Stimulated activated CD8-positive, alpha-beta memory T cell treated with anti-CD3 and anti-CD28 coated beads, Interleukin-4, amount 100 ng/mL, for 4 hours (primary cell): Measurements from ENCODE around the gene SUCLA2.

Experiments
- DNase-seq, 2 donors: peaks; one replicate each; pipeline ENCODE4 v3.0.0-alpha.2; 2020; ENCODE audit warnings: low read depth in 2 of 2, low spot score in 1 of 2

The SUCLA2 gene

GRCh38 chr13:47904241-47904640 lies 96.8 kb downstream of the SUCLA2 start:
- no peak for DNase-seq

- no peak for DNase-seq
These were observed 97.2 kb downstream of the SUCLA2 start for GRCh38 chr13:47903836-47904235.

- DNase-seq = no peak
These were observed 99.6 kb downstream of the SUCLA2 start for GRCh38 chr13:47901441-47901840.

GRCh38 chr13:47898080-47898479 lies 103.0 kb downstream of the SUCLA2 start:
- DNase-seq = no peak

- DNase-seq = no peak
These were observed 103.5 kb downstream of the SUCLA2 start for GRCh38 chr13:47897411-47898050.

- DNase-seq = no peak
These were observed 104.5 kb downstream of the SUCLA2 start for GRCh38 chr13:47896546-47896945.

- no peak for DNase-seq
These were observed 105.0 kb downstream of the SUCLA2 start for GRCh38 chr13:47896111-47896510.

- DNase-seq = no peak
These were observed 107.5 kb downstream of the SUCLA2 start for GRCh38 chr13:47893527-47893926.
